NCI-H2227 treated with DMSO at 0.1 percent for 48 hours (cell line): Measurements from ENCODE around the gene PLPP7.
"Not testable (repeated sequence)": the region's sequence is repeated elsewhere in the genome, so short reads cannot be mapped to it uniquely, and the experiment has no call there.

Source experiments
- DNase-seq: peaks from one replicate; lab custom pipeline; 2025; lab: John Stamatoyannopoulos, UW

PLPP7 gene

DNA sequence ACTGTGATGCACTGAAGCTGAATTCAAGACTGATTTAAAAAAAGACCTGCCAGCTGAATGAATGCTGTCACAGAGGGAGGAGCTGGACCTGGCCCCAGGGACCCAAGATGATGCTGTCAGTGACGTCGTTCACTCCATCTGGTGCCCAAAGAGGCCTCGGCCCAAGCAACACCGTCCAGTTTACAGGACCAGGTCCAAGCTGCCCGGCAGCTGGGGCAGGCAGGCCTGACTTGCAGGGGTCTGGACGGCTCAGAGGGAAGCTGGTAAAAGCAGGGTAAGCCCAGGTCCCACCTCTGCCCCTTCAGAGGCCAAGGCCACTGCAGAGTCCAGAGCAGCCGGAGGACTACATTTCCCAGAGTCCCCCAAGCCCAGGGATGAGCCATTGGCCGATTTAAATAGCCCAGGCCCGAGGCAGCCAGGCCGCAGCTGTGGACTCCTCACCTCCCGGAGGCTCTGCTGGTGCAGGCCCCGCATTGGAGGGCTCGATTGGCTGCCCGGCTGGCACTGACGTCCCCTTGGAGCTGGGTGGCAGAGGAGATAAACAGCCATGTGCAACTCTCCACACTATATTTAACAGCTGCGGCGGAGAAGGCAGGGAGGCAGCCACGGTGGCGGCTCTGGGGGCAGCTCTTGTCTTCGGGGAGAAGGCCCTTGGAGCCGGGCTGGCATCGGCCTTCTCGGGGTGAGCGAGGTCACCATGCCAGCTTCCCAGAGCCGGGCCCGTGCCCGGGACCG, at the start of gene PLPP7:
Gene PLPP7 (plus strand): TSS at position 423 of the 735 bp plus-strand sequence. CDS start 275 bp downstream, at position 698.
- peak; percentile 31 for DNase-seq

DNA sequence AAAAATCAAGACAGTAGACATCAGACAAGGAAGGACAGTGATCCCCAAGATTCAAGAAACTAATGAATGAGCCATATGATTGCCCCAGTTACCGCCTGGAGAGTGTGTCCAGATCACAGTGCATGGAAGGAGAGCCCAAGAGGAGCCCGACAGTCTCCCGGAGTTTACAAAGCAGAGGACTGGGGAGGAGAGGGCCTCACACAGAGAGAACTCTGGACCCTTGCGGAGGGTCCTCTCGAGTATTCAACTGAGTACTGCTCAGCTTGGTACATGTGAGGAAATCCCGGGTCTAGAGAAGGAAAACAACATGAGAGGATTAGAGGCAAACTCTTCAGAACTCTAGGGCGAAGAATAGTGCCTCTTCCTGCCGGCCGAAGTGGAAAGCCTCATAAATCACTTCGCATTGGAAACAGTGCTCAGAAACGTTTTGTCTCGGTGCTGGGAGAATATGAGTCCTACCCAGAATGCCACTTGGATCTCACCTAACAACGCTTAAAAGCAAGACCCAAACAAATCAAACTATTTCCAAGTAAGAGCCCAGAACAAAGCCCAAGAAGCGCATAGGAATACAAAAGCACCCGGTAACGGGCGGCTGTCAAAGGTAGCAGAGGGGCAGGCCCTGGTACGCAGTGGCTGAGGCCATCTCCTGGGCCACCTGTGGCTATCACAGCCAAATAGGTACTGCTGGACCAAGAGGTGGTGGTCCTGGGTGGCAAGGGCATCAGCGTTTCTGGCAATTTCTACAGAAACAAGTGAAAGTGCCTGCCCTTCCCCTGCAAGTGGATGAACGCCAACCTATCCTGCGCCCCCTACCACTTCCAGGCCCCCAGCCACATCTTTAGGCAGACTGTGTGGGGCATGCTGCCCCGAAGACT, 49.2 kb upstream of the PLPP7 start:
- no peak for DNase-seq

DNA sequence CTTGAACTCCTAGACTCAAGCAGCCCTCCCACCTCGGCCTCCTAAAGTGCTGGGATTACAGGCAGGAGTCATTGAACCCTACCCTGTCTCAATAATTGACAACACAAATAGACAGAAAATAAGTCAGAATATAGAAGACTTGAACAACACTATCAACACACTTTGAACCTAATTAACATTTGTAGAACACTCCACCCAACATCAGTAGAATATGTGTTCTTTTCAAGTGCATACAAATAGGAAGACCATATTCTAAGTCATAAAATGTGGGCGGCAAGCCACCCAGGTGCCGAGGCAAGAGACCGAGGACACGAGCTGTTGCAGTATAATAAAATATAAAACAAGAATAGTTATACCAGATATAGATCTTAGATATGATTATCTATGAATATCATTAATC, 45.2 kb upstream of the PLPP7 start:
- DNase-seq = not testable (repeated sequence)

DNA sequence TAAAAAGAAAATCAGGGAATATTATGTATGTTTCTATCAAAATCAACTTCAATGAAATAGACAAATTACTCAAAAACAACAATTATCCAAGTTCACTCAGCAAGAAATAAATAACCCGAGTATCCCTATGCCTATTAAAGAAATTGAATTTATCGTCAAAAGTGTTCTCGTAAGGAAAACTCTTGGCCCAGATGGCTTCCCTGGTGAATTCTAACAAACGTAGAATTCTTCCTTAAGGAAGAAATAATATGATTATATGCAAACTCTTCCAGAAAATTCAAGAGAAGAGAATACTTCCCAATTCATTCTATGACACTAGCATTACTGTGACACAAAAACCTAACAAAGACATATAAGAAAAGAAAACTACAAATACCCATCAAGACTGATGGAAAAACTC, 42.9 kb upstream of the PLPP7 start:
- DNase-seq = no peak

DNA sequence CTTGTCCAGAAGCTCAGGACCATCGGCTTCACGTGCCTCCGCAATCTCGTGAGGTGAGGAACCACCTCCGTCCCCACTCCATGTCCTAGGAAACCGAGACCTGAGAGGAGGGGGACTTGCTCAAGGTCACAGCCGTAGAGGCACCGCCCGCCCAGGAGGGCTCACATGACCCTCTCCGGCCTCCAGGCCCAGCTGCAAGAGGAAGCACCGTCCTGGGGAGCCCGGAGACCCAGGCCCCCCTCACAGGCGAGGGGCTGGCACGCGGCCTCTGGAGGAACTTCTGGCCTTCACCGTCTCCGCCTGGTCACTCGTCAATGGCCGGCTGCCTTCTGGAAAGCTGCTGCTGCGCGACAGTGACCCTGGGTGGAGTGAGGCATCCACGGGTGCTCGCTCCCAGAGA, 37.4 kb upstream of the PLPP7 start:
- DNase-seq = no peak

DNA sequence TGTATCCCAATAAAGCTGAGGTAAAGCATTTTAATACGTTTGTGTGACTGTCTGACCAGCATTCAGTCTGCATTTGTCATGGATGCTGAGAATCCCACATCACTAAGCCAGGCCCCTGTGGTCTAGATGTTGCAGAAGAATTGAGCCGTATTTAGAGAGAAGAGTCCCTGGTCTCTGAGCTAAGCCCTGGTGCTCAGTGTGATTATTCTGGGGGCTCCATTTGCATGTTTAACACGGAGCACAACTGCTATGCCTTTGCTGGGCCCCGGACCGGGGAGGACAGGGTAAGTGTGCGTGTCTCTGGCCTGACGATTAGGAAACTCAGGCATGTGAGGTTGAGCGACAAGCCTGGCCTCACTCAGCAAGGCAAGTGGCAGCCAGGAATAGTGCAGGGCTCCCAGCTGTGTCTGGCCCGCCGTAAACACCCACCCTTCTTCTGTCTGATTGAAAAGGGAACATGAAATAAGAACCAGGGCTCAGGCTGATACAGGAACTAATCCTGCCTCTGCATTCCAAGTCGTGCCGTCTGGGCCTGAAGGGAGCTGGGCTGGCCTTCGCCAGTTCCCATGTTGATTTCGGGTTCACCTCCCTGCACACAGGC, 35.5 kb upstream of the PLPP7 start:
- no peak for DNase-seq

DNA sequence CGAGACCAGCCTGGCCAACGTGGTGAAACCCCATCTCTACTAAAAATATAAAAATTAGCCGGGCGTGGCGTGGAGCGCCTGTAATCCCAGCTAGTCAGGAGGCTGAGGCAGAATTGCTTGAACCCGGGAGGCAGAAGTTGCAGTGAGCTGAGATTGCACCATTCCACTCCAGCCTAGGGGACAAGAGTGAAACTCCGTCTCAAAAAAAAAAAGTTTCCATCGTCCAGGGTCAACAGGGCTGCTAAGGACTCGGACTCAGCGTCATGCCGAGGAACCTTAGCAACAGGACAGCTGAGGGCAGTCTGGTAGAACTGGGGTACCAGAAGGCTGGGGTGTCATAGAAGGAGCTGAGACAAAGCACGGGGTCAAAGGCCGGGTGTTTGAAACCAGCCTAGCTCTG, 34.9 kb upstream of the PLPP7 start:
- no peak for DNase-seq

DNA sequence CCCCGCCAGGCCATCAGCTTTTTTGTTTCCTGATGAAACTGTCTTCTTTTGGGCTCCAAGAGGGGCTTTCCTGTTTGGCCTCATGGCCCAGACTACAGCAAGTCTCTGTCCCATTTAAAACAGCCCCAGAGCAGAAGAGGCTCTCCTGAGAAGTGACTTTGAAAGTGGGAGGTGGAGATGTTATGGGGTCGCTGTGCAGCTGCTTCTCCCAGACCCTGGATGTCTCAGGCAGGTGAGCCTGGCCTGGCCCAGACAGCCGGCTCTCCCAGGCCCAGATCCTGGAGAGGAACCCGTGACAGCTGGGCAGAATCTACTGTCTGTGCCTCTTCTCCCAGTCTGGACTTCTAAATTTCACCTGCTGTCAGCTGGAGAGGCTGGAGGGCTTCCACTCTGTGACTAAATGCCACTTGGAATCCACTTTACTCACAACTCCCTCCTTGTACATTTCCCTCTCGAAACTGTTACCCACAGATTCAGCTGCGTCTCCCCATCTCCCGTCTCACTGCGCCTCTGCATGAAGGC, 33.8 kb upstream of the PLPP7 start:
- DNase-seq = no peak

DNA sequence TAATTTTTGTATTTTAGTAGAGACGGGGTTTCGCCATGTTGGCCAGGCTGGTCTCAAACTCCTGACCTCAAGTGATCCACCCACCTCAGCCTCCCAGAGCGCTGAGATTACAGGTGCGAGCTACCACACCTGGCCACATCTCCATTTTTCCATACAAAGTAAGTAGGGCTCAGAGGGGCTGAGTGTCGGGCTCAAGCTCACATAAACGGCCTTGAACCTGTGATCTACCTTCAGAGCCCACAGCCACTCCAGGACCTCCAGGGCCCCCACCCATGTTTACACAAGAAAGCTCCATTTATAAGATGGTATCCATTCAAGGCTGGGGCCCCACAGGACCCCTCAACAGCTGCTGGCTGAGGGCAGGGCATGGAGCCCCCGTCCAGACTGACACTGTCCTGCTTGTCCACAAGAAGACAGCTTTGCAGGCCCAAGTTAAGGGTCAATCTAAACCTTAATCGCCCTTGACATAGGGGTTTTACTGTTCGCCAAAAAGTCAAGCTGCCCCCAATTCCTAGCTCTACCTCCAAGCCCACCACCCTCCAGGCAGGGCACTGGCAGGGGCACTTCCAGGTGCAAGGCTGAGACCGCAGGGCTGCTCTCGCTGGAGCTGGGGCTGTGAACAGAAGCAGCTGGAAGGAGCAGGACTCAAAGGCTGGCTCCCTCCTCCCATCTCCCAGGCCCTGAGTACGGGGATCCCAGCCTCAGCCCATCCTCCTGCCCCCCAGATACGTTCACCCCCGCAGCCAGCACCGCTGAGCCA, 32.1 kb upstream of the PLPP7 start:
- DNase-seq = no peak

DNA sequence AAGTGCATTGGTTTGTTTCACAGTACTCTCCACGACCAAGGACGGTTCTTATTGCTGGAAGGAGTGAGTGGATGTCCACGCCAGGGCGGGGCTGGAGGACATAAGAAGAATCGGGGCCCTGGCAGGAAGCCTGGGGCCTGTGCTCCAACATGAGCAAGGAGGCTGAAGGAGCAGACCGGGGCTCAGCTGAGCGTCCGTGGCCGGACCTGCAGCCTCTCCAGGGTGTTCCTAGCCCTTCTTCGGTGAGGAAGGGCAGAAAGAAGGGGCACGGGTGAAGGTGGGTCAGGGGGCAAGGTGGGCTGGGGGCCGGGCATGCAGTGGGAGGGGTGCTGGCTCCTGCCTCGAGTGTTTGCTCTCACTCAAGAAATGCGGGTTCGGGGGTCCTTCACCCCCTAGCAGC, 31.3 kb upstream of the PLPP7 start:
- DNase-seq = no peak

DNA sequence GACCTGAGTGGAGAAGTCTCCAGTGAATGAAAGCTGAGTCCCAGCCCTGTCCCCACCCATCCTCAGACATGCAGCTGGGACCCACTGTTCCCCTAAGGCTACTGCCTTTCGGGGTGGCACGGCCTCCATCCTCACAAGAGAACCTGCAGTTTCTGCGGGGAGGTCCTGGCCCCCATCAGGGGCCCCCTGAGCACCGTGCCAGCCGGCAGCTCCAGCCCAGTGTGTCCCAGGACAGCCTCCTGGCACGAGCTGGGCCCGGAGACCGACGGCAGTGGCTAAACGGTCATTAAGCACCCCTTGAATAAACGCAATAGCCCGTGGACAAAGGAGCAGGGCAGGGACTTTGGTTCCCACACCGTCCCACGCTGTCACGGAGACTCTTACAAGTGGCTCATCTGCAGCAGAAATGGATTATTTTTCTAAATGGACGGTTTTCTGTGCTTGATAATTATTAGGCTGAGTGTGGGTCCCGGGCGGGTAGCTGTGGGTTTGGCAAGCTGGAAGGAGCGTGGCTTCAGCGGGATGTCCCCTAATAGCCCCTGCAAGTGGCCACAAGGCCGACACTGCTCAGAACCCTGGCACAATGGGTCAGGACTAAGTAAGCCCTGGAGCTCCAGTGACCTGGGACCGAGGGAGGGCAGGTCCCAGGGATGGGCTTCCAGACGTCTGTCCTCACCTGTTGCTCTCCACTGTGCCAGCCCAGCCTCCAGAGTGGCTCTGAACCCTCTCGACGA, 30.7 kb upstream of the PLPP7 start:
- DNase-seq = no peak

DNA sequence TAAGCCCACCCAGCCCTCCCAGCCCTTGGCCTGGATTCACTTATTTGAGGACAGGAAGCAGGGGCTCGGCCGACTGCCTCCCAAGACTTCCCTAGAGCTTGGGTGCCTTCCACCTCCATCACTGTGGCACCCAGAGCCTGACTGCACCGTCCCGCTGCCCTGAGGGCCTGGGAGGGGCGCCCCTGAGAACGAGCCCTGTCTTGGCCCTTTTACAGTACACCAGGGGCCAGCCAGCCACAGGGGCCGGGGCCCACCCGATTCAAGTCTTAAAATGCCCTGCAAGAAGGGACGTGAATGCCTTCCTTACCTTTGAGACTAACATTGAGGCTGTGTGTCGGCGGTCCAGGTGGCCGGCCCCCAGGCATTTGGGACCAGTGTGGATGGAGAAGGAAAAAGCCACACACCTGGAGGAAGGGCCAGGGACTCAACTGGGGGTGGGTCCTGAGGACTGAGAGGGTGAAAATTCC, 30.1 kb upstream of the PLPP7 start:
- DNase-seq = no peak

DNA sequence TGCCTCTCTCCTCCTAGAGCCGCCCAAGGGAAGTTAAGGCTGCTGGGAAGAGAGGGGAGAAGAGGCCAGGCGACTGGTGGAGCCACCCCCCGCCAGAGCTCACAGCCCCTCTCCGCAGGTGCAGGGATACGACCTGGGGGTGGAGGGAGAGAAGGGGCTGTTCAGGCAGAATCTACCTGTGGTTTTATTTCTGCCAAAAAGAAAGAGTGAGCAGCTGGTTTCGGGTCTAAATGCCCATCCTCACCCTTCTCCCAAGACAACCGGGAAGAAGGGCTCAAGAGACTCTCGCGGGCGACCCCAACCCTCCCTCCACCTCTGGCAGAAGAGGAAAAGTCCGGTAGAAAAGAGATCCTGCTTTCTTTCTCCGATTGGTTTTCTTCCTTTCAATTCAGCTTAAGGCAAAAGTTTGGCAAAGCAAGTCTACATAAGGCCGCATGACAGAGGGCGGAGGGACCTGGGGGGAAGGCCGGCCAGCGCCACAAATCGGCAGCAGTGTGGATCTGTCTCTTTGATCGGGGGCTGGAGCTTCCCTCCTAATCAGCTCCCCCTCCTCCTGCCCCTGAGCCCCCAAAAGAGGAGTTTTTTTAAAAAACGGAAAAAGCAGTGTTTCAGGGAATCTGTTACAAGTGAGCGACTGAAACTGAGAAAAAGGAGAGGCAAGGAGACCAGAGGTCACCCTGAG, 29.5 kb upstream of the PLPP7 start:
- DNase-seq = no peak

DNA sequence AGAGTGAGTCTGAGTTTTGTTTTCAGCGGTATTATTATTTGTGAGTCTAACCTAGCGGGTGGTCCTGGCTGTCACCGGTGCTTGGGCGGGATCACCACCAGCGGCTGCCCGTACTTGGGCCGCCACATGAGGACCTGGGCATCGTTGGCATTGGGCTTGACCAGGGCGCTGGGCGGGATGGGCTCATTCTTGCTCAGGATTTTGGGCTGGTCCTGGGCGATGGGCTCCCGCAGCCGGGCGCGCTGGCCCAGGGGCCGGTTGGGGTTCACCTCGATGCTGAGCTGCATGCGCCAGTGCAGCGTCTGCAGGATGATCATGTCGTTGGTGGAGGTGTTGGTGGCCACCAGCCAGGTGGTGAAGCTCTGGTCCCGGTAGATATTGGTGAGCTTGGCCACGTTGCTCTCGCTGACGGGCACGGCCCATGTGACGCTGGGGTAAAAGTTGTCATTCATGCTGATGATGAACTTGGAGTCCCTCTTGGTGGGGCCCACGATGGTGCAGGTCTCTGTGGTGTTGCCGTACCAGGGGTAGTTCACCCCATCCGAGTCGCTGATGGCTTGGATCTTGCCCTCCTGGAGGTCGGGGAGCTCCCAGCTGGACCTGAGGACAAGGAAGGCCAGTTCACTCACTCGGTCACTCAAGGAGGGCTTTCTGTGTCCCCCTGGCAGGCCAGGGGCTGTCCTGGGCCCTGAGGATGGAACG, 28.6 kb upstream of the PLPP7 start:
- DNase-seq = no peak

DNA sequence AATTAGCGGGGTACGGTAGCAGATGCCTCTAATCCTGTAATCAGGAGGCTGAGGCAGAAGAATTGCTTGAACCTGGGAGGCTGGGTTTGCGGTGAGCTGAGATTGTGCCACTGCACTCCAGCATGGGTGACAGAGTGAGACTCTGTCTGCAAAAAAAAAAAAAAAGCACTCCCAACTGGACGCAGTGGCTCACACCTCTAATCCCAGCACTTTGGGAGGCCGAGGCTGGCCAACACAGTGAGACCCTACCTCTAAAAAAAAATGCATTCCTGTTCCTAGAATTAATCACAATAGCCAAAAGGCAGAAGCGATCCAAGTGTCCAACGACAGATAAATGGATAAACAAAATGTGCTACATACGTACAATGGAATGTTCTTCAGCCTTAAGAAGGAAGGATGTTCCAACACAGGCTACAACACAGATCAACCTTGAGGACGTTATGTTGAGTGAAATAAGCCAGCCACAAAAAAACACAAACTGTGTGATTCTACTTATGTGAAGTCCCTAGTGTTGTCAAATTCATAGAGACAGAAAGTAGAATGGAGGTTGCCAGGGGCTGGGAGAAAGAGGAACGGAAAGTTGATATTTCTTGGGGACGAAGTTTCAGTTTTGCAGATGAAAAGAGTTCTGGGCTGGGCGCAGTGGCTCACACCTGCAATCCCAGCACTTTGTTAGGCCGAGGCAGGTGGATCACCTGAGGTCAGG, 27.0 kb upstream of the PLPP7 start:
- DNase-seq = no peak

DNA sequence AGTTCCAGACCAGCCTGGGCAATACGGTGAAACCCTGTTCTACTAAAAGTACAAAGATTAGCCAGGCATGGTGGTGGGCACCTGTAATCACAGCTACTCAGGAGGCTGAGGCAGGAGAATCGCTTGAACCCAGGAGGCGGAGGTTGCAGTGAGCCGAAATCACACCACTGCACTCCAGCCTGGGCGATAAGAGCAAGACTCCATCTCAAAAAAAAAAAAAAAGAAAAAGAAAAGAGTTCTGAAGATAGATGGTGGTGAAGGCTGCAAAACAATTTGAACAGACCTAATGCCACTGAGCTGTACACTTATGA, 26.5 kb upstream of the PLPP7 start:
- not testable (repeated sequence) for DNase-seq

DNA sequence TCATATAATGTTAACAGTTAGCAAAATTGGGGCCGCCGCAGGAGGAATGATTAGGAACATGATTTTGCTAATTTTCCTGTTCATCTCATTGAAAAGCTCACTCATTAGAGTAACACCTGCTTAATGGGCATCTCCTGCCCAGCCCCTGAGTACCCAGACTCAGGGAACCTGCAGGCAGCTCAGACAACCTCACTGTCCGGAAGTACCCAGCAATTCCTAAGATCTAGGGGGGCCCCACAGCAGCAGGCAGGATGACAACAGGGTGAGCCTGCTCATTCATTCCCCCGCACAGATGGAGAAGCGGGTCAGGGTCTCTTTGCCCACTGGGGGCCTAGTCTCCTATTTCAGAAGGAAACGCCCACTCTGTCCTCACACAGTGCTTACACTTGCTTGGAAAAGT, 25.8 kb upstream of the PLPP7 start:
- no peak for DNase-seq

DNA sequence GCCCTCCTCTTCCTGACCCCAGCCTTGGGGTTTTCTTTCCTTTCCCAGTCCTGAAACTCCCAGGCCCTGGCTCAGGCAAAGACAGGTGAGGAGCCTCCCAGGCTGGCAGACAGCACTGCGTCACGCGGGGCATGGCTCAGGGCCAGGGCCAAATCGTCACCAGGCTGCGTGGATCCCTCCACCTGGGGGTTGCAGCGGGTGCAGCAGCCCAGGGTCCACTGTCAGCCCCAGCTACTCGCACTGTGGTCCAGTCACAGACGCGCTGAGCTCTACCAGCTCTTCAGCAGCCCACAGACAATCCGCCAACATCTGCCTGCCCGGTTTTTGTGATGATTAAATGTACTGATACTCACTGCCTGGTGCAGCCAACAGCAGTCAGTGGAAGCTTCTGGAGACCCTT, 25.3 kb upstream of the PLPP7 start:
- DNase-seq = no peak
